ENCODE data around the gene EPB41L1.

- TF ChIP-seq CTCF (IDR thresholded peaks at IDR 0.05) = no peak
- no peak for TF ChIP-seq POLR2A (IDR thresholded peaks at IDR 0.05)
- no peak for TF ChIP-seq POLR2AphosphoS5 (IDR thresholded peaks at IDR 0.05)
- no peak for TF ChIP-seq EP300 (IDR thresholded peaks at IDR 0.05)
Measured at GRCh38 chr20:36177716-36178115, 23.2 kb downstream of the EPB41L1 start.
